HCT116 (cell line): Measurements from ENCODE around the gene TUT4. TPM values are rescaled to one million over a fixed set of nuclear protein-coding genes. Genes with fewer than 3 reads are reported as not detected.

Source experiments
- ATAC-seq: fragments of 200-7000 bp; cut with Tn5 transposase; 2 replicates; pipeline ENCODE4 v1.9.1; 2020; ENCODE audit warnings: mild to moderate bottlenecking, moderate library complexity
- BruUV-seq: library from RNA; stranded (reverse); fragments of 400-500 nt; replicated peaks from 2 replicates; lab custom pipeline; 2021; lab: Mats Ljungman, UMichigan
- CTCF ChIA-PET: fragments of 300-600 bp; sonication (Branson Sonifier 250); formaldehyde crosslinking; loops from one replicate; lab custom pipeline; 2021; ENCODE audit warnings: antibody characterized with exemption; lab: Charles Lee
- POLR2A ChIA-PET: fragments of 300-600, 350-600 bp; sonication (Branson Sonifier 250); formaldehyde crosslinking; loops from one replicate; lab custom pipeline; 2021; ENCODE audit warnings: antibody characterized with exemption; lab: Charles Lee
- RAD21 ChIA-PET, 2 experiments: fragments of 300-600 bp; sonication (Branson Sonifier 250); formaldehyde crosslinking; loops; one replicate each; lab custom pipeline; 2023; ENCODE audit warnings: low total read pairs in 2 of 2; ENCODE audit not compliant: uncharacterized antibody in 2 of 2, unreplicated experiment in 2 of 2, low non-redundant PET in 1 of 2; lab: Charles Lee
- DNase-seq: peaks from one replicate; pipeline ENCODE4 v3.0.0-alpha.2; 2010; ENCODE audit warnings: low read depth, low spot score
- H2AFZ ChIP-seq: fragments of 200-600 bp; shearing (Covaris generic), sonication (generic); 2 replicates; pipeline ENCODE4 v1.6.1; 2017; ENCODE audit warnings: low read depth, mixed run types, mixed read lengths, antibody characterized with exemption, low read length; ENCODE audit not compliant: poor library complexity, severe bottlenecking
- H3K27ac ChIP-seq: 2 replicates; pipeline ENCODE4 v1.5.1; 2012; ENCODE audit warnings: low read depth, low read length
- H3K27me3 ChIP-seq: fragments of 200-600 bp; sonication (generic); 2 replicates; pipeline ENCODE4 v1.6.1; 2016; ENCODE audit warnings: mixed run types, low read length, mixed read lengths; ENCODE audit not compliant: insufficient read depth
- H3K36me3 ChIP-seq, 2 experiments: fragments of 200-500 bp in 1 of 2; fragments of 200-600 bp in 1 of 2; sonication (Bioruptor generic) in 1 of 2; sonication (generic) in 1 of 2; 2 replicates each; pipeline versions ENCODE4 v1.5.1 to v1.6.1; 2014 to 2016; ENCODE audit warnings: low read length in 2 of 2, inconsistent platforms in 1 of 2, mixed read lengths in 1 of 2, mixed run types in 1 of 2; ENCODE audit not compliant: insufficient read depth in 2 of 2, control insufficient read depth in 1 of 2
- H3K4me1 ChIP-seq, 2 experiments: fragments of 200-600 bp in 1 of 2; sonication (generic) in 1 of 2; 2 replicates each; pipeline versions ENCODE4 v1.5.1 to v1.6.1; 2012 to 2017; ENCODE audit warnings: low read length in 2 of 2, inconsistent platforms in 1 of 2, mild to moderate bottlenecking in 1 of 2, mixed read lengths in 1 of 2, mixed run types in 1 of 2, moderate library complexity in 1 of 2; ENCODE audit not compliant: insufficient read depth in 2 of 2, control insufficient read depth in 1 of 2
- H3K4me2 ChIP-seq: fragments of 200-600 bp; sonication (generic); 2 replicates; pipeline ENCODE4 v1.6.1; 2017; ENCODE audit warnings: mixed run types, low read length, mixed read lengths
- H3K4me3 ChIP-seq, 2 experiments: fragments of 200-600 bp in 1 of 2; sonication (generic) in 1 of 2; replicated peaks in 1 of 2; 2 replicates each; pipeline ENCODE4 v1.5.1; 2011 to 2016; ENCODE audit warnings: low read length in 2 of 2, control low read depth in 1 of 2, low read depth in 1 of 2, mild to moderate bottlenecking in 1 of 2, mixed read lengths in 1 of 2, mixed run types in 1 of 2
- H3K79me2 ChIP-seq: fragments of 200-600 bp; sonication (generic); 2 replicates; pipeline ENCODE4 v1.6.1; 2017; ENCODE audit warnings: mild to moderate bottlenecking, mixed run types, low read length, moderate library complexity, mixed read lengths; ENCODE audit not compliant: insufficient read depth
- H3K9ac ChIP-seq: fragments of 200-600 bp; sonication (generic); 2 replicates; pipeline ENCODE4 v1.6.1; 2016; ENCODE audit warnings: low read length, mixed read lengths
- H3K9me2 ChIP-seq: fragments of 200-600 bp; sonication (generic), shearing (Covaris generic); 2 replicates; pipeline ENCODE4 v1.6.1; 2017; ENCODE audit warnings: mixed run types, mild to moderate bottlenecking, moderate library complexity; ENCODE audit not compliant: insufficient read depth
- H3K9me3 ChIP-seq, 2 experiments: fragments of 200-500 bp in 1 of 2; fragments of 200-600 bp in 1 of 2; sonication (Bioruptor generic) in 1 of 2; sonication (generic) in 1 of 2; 2 replicates each; pipeline ENCODE4 v1.6.1; 2014 to 2017; ENCODE audit warnings: low read length in 2 of 2, mixed read lengths in 2 of 2, inconsistent platforms in 1 of 2, low read depth in 1 of 2, mild to moderate bottlenecking in 1 of 2, mixed run types in 1 of 2, moderate library complexity in 1 of 2; ENCODE audit not compliant: control insufficient read depth in 1 of 2, insufficient read depth in 1 of 2
- H4K20me1 ChIP-seq: fragments of 200-600 bp; sonication (generic), shearing (Covaris generic); 2 replicates; pipeline ENCODE4 v1.6.1; 2017; ENCODE audit warnings: mixed run types, mild to moderate bottlenecking, moderate library complexity; ENCODE audit not compliant: insufficient read depth
- CBX3 ChIP-seq: IDR thresholded peaks from 2 replicates; pipeline ENCODE4 v1.6.1; 2012; ENCODE audit warnings: low read depth
- CEBPB ChIP-seq: IDR thresholded peaks from 2 replicates; pipeline ENCODE4 v1.6.1; 2012; ENCODE audit warnings: low read depth
- EZH2 ChIP-seq: fragments of 200-600 bp; sonication (generic); IDR thresholded peaks from 2 replicates; pipeline ENCODE4 v1.6.1; 2017; ENCODE audit warnings: antibody characterized with exemption, mixed run types
- FOSL1 ChIP-seq: IDR thresholded peaks from 2 replicates; pipeline ENCODE4 v1.6.1; 2012; ENCODE audit warnings: low read depth
- JUND ChIP-seq: IDR thresholded peaks from 2 replicates; pipeline ENCODE4 v1.6.1; 2012
- RAD21 ChIP-seq: IDR thresholded peaks from 2 replicates; pipeline ENCODE4 v1.6.1; 2012; ENCODE audit warnings: low read depth, mild to moderate bottlenecking
- SIN3A ChIP-seq: IDR thresholded peaks from 2 replicates; pipeline ENCODE4 v1.6.1; 2012; ENCODE audit warnings: low read depth
- SP1 ChIP-seq: IDR thresholded peaks from 2 replicates; pipeline ENCODE4 v1.6.1; 2012; ENCODE audit warnings: low read depth
- TCF7L2 ChIP-seq: IDR thresholded peaks from 2 replicates; pipeline ENCODE4 v1.7.0; 2011; ENCODE audit warnings: borderline replicate concordance, inconsistent platforms; ENCODE audit not compliant: insufficient read depth, insufficient read length; ENCODE audit errors: extremely low read depth
- YY1 ChIP-seq: IDR thresholded peaks from 2 replicates; pipeline ENCODE4 v1.6.1; 2011; ENCODE audit warnings: low read length, low read depth, moderate library complexity, mild to moderate bottlenecking; ENCODE audit not compliant: insufficient replicate concordance; ENCODE audit errors: extremely low read depth
- ZFX ChIP-seq: fragments of 450-650 bp; IDR thresholded peaks from 2 replicates; pipeline ENCODE4 v1.6.1; 2017
- ZNF274 ChIP-seq: fragments of 200-500 bp; sonication (Bioruptor generic); IDR thresholded peaks from 2 replicates; pipeline ENCODE4 v1.6.1; 2014; ENCODE audit warnings: mild to moderate bottlenecking, low read depth, low read length, inconsistent platforms
- intact Hi-C: fragments of 100-400 bp; cut with micrococcal nuclease; formaldehyde crosslinking; loops from 2 replicates; pipeline ENCODE4 v1.10.0; 2022
- total RNA-seq: library from RNA; stranded (reverse); gene quantifications from one replicate; pipeline ENCODE4 v1.2.1, GENCODE V29; 2021; ENCODE audit not compliant: unreplicated experiment
- TF ChIP-seq, protein P1 (sequence below): IDR thresholded peaks from 2 replicates; pipeline ENCODE4 v1.6.1; 2012
- TF ChIP-seq, protein P2 (sequence below): IDR thresholded peaks from 2 replicates; pipeline ENCODE4 v1.6.1; 2012; ENCODE audit warnings: low read depth
- TF ChIP-seq, protein P3 (sequence below), 3 experiments: fragments of 200-600 bp in 1 of 3; sonication (generic) in 1 of 3; IDR thresholded peaks in 2 of 3; conservative IDR thresholded peaks in 1 of 3; 2 replicates each; pipeline ENCODE4 v1.5.1; 2012 to 2017; ENCODE audit warnings: low read depth in 2 of 3, low read length in 2 of 3, antibody characterized with exemption in 1 of 3, borderline replicate concordance in 1 of 3, control low read depth in 1 of 3, mild to moderate bottlenecking in 1 of 3, mixed read lengths in 1 of 3, mixed run types in 1 of 3, moderate library complexity in 1 of 3; ENCODE audit not compliant: insufficient read depth in 1 of 3
- TF ChIP-seq, protein P4 (sequence below): IDR thresholded peaks from 2 replicates; pipeline ENCODE4 v1.6.1; 2012

TUT4 gene
- total RNA-seq, 1 experiment from 2014 or later = 50.0 TPM

DNA sequence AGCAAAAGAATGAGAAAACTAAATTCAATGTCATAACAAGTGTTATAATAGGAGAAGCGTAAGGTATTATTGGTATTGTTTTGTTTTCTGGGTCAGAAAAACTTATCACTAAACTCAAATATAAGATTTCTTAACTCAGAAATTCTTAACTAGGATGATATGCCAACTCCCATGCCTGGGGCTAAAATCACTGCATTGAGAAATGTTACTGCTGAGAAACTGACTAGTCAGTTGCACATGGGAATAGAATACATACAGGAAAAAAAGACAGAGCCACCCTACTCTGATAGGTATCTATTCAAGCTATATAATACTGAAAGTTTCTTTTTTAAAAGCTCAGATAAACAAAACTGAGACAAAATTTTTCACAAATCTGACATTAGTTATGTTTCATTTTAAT is 92.2 kb downstream of the TUT4 start:
- Histone ChIP-seq H3K4me1 (no peaks in the 10 kb centered on the region), H3K79me2 (no peaks in the 10 kb centered on the region), H3K4me2 (no peak overlapping the region), H3K4me3 (no peak overlapping the region), H3K9ac (no peak overlapping the region), H4K20me1 (no peaks in the 10 kb centered on the region), H3K27me3 (no peaks in the 10 kb centered on the region), H3K9me3 (no peaks in the 10 kb centered on the region), H3K27ac (no peak overlapping the region), H2AFZ (no peak overlapping the region), H3K36me3 (no peaks in the 10 kb centered on the region), H3K9me2 (no peaks in the 10 kb centered on the region)
- intact Hi-C loops = no loop called here
- no peak for DNase-seq
- no peak for ATAC-seq
- ChIA-PET RAD21 (no interaction called here), POLR2A (no interaction called here), CTCF (no interaction called here)
- BruUV-seq = no TSS peak
- TF ChIP-seq CBX3 = no peak
- TF ChIP-seq, protein P1, sequence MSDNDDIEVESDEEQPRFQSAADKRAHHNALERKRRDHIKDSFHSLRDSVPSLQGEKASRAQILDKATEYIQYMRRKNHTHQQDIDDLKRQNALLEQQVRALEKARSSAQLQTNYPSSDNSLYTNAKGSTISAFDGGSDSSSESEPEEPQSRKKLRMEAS = no peak
- TF ChIP-seq YY1 = no peak
- no peak for TF ChIP-seq FOSL1

DNA sequence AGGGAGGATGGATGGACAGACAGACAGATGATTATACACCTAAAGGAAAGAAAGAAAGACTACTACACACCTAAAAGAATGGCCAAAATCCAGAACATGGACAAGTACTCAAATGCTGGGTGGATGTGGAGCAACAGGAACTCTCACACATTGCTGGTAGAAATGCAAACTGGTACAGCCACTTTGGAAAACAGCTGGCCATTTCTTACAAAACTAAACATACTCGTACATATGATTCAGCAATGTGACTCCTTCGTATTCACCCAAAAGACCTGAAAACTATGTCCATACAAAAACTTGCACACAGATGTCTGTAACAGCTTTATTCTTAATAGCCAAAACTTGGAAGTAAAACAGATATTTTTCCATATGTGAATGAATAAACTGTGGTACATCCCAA is 97.2 kb downstream of the TUT4 start:
- DNase-seq (no peak), ATAC-seq (no peak)
- H3K9me2 ChIP-seq = no peaks in the 10 kb centered on the region
- intact Hi-C loops = no loop called here
- no peak overlapping the region for H3K9ac ChIP-seq
- POLR2A ChIA-PET = no interaction called here
- H2AFZ ChIP-seq = no peak overlapping the region
- H3K27me3 ChIP-seq = no peaks in the 10 kb centered on the region
- no peaks in the 10 kb centered on the region for H3K79me2 ChIP-seq
- H3K4me2 ChIP-seq = no peak overlapping the region
- no peaks in the 10 kb centered on the region for H3K36me3 ChIP-seq
- no peaks in the 10 kb centered on the region for H3K4me1 ChIP-seq
- no peak overlapping the region for H3K4me3 ChIP-seq
- H3K27ac ChIP-seq = no peak overlapping the region
- no peaks in the 10 kb centered on the region for H4K20me1 ChIP-seq
- no TSS peak for BruUV-seq
- CTCF ChIA-PET = no interaction called here
- RAD21 ChIA-PET = interaction anchor here in 1 of 2 experiments (0.6 kb wide), 1 partner anchor 40 kb away, joined by 3 read pairs; no protein-coding TSS in a partner anchor
- H3K9me3 ChIP-seq = no peaks in the 10 kb centered on the region
- TF ChIP-seq, protein P2, sequence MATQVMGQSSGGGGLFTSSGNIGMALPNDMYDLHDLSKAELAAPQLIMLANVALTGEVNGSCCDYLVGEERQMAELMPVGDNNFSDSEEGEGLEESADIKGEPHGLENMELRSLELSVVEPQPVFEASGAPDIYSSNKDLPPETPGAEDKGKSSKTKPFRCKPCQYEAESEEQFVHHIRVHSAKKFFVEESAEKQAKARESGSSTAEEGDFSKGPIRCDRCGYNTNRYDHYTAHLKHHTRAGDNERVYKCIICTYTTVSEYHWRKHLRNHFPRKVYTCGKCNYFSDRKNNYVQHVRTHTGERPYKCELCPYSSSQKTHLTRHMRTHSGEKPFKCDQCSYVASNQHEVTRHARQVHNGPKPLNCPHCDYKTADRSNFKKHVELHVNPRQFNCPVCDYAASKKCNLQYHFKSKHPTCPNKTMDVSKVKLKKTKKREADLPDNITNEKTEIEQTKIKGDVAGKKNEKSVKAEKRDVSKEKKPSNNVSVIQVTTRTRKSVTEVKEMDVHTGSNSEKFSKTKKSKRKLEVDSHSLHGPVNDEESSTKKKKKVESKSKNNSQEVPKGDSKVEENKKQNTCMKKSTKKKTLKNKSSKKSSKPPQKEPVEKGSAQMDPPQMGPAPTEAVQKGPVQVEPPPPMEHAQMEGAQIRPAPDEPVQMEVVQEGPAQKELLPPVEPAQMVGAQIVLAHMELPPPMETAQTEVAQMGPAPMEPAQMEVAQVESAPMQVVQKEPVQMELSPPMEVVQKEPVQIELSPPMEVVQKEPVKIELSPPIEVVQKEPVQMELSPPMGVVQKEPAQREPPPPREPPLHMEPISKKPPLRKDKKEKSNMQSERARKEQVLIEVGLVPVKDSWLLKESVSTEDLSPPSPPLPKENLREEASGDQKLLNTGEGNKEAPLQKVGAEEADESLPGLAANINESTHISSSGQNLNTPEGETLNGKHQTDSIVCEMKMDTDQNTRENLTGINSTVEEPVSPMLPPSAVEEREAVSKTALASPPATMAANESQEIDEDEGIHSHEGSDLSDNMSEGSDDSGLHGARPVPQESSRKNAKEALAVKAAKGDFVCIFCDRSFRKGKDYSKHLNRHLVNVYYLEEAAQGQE = no peak
- TF ChIP-seq FOSL1 (no peak), SP1 (no peak), EZH2 (no peak), ZNF274 (no peak), CEBPB (no peak), YY1 (no peak), SIN3A (no peak), ZFX (no peak), JUND (no peak), TCF7L2 (no peak), RAD21 (no peak)
- TF ChIP-seq, protein P3, sequence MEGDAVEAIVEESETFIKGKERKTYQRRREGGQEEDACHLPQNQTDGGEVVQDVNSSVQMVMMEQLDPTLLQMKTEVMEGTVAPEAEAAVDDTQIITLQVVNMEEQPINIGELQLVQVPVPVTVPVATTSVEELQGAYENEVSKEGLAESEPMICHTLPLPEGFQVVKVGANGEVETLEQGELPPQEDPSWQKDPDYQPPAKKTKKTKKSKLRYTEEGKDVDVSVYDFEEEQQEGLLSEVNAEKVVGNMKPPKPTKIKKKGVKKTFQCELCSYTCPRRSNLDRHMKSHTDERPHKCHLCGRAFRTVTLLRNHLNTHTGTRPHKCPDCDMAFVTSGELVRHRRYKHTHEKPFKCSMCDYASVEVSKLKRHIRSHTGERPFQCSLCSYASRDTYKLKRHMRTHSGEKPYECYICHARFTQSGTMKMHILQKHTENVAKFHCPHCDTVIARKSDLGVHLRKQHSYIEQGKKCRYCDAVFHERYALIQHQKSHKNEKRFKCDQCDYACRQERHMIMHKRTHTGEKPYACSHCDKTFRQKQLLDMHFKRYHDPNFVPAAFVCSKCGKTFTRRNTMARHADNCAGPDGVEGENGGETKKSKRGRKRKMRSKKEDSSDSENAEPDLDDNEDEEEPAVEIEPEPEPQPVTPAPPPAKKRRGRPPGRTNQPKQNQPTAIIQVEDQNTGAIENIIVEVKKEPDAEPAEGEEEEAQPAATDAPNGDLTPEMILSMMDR (IDR thresholded peaks at IDR 0.05 in 2 of 3, conservative IDR thresholded peaks at IDR 0.05 in 1 of 3; ENCODE audit: borderline replicate concordance in 1 of 3, insufficient read depth in 1 of 3, low read depth in 2 of 3, low read length in 2 of 3) = no peak
- TF ChIP-seq, protein P4, sequence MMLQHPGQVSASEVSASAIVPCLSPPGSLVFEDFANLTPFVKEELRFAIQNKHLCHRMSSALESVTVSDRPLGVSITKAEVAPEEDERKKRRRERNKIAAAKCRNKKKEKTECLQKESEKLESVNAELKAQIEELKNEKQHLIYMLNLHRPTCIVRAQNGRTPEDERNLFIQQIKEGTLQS = no peak
